ENCODE results near the gene PCBP4.
"Not testable (repeated sequence)": the region's sequence is repeated elsewhere in the genome, so short reads cannot be mapped to it uniquely, and the experiment has no call there.

DNA sequence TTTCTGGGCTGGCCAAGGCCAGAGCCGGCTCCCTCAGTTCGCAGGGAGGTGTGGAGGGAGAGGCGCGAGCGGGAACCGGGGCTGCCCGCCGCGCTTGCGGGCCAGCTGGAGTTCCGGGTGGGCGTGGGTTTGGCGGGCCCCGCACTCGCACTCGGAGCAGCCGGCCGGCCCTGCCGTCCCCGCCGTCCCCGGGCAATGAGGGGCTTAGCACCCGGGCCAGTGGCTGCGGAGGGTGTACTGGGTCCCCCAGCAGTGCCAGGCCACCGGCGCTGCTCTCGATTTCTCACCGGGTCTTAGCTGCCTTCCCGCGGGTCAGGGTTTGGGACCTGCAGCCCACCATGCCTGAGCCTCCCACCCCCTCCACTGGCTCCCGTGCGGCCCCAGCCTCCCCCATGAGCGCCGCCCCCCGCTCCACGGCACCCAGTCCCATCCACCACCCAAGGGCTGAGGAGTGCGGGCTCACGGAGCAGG, 23.3 kb upstream of the PCBP4 start:
- TF ChIP-seq, protein P1, sequence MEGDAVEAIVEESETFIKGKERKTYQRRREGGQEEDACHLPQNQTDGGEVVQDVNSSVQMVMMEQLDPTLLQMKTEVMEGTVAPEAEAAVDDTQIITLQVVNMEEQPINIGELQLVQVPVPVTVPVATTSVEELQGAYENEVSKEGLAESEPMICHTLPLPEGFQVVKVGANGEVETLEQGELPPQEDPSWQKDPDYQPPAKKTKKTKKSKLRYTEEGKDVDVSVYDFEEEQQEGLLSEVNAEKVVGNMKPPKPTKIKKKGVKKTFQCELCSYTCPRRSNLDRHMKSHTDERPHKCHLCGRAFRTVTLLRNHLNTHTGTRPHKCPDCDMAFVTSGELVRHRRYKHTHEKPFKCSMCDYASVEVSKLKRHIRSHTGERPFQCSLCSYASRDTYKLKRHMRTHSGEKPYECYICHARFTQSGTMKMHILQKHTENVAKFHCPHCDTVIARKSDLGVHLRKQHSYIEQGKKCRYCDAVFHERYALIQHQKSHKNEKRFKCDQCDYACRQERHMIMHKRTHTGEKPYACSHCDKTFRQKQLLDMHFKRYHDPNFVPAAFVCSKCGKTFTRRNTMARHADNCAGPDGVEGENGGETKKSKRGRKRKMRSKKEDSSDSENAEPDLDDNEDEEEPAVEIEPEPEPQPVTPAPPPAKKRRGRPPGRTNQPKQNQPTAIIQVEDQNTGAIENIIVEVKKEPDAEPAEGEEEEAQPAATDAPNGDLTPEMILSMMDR (IDR thresholded peaks at IDR 0.05 in 4 of 5, conservative IDR thresholded peaks at IDR 0.05 in 1 of 5): not testable (repeated sequence)
- not testable (repeated sequence) for TF ChIP-seq POLR2A (IDR thresholded peaks at IDR 0.05)

Measured in gastrocnemius medialis (tissue), 4 donors.